CMK (cell line): Measurements from ENCODE around the gene FHL3.

Experiments
- DNase-seq: peaks from one replicate; pipeline ENCODE4 v3.0.0-alpha.2; 2010; ENCODE audit warnings: low read depth

FHL3 gene

DNA sequence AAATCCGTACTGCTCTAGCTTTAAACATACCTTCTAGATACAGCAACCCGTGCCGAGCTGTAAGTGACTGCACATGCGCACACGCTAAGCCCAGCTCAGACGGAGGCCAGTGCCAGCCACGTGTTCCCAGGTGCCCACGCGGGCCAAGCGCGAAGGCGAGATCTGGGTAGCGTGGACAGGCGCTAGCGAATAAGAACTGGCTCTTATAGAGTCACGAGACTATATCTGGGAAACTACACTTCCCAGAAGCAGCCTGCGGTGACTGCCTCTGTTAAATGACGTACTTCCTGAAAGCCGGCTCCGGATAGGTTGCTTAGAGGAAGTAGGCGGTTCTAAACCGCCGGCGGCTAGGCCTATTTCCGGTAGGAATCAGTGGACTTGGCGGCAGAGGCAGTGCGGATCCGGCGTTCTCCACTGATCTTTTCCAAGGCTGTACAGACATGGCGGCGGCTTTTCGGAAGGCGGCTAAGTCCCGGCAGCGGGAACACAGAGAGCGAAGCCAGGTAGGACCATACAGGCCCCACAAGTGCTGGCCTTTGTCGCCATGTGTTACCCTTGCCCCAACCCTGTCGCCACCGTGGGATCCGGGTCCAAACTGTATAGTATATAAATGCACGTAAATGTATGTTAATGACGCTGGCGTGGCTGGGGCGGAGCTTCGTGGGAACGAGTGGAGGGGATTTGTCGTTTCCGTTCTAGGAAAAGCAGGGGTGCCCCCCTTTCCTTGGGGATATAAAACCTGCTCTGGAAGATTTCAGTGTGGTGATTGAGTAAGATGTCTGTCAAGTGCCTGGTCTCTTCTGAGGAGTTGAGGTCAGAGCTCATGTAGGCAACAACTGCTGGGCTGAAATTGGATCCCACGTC is 7.3 kb upstream of the FHL3 start, which contains the start of gene UTP11:
Gene UTP11 (plus strand): TSS at position 372 of the 864 bp plus-strand sequence. CDS start 69 bp downstream, at position 441.
- DNase-seq = peak; percentile 98

DNA sequence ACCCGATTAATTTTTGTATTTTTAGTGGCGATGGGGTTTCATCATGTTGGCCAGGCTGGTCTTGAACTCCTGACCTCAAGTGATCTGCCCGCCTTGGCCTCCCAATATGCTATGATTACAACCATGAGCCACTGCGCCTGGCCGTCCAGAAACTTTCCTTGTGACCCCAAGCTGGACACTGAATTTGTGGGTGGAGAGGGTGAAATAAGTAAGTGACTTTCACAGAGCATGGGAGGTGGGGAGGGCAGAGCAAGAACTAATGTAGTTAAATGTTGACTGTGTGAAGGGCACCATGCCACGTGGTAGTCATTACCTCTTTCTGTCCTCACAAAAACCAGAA is 4.5 kb upstream of the FHL3 start:
- DNase-seq = no peak

GRCh38 chr1:38009088-38009840 is 4.0 kb upstream of the FHL3 start:
- peak; percentile 76 for DNase-seq

- DNase-seq = no peak
These were observed 904 bp upstream of the FHL3 start for GRCh38 chr1:38006008-38006828.

- DNase-seq = no peak
These were observed 818 bp downstream of the FHL3 start for GRCh38 chr1:38004284-38005108.

- no peak for DNase-seq
These were observed 1.8 kb downstream of the FHL3 start for GRCh38 chr1:38003261-38004250.

DNA sequence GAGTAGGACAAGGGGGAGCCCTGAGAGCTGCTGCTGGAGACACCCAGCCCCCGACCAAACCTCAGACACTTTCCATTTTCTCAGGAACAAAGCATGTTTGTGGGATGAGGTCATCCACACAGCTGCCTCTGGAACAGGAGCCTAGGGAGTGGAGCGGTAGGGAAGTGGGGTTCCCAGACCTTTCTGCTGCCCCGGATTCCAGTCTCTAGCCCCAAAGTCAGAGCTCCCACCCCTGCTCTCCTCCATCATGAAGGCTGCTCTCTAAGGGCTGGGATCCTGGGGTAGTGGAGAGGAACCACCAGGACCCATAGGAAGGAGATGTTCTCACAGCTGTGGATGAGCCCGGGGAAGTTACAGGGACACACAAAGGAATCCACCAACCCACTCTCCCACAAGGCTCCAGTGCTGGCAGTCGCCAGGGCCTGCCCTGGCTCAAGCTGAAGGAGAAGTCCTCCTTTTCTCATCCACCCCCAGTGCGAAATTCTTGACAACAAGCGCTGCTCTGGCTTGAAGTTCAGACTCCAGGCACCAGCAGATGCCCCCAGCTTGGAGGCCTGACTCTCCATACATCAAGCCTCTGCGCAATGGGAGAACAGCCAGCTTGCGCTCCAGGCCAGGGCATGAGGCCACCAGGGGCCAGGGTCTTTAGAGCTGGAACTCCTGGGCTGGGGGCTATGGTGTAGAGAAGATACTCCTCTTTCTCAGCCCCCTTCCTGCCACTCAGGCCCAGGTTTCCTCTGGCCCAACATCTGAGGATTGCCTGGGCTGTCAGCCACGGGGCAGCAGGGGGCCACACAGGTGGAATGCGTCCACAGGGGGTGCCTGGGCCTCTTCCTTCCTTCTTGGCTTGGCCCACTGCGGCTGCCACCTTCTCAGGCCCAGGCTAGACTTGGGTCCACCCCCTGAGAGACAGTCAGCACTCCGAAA is 4.5 kb downstream of the FHL3 start:
- DNase-seq = peak; percentile 63

GRCh38 chr1:38000233-38000528 is 5.1 kb downstream of the FHL3 start:
- DNase-seq = no peak

DNA sequence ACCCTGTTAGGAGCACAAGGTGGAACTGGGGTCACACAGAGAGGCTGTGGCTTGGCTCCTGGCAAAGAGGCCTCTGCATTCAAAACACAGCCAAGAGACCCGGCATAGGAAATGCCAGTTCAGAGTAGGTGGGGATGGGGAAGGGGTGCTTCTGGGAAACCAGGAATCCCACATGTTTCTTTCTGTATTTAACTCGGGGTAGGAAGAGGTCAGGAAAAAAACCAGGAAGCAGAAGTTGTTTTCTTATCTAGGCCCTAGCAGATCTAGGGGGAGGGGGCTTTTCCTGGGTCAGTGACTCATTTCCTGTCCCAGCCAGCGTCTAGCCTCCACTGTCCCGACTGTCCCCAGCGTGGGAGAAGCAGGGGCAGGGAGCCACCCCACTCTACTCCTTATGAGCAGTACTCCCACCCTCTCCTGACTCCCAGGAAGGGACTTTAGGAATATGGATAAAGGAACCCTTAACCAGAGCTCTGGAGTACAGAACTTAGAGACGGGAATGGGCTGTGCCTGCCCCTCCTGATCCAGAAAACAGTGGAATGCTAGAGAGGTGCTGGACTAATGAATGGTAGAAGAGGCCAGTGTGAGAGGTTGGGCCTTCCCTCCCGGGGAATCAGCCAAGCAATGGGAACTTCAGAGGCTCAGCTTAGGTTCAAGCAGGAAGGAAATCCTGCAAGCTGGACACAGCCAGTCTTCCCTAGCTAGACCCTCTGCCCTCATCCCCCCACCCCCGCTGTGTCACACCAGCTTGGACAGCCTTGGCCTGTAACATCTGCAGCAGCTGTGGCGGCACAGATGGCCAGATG is 5.7 kb downstream of the FHL3 start:
- DNase-seq = peak; percentile 84

DNA sequence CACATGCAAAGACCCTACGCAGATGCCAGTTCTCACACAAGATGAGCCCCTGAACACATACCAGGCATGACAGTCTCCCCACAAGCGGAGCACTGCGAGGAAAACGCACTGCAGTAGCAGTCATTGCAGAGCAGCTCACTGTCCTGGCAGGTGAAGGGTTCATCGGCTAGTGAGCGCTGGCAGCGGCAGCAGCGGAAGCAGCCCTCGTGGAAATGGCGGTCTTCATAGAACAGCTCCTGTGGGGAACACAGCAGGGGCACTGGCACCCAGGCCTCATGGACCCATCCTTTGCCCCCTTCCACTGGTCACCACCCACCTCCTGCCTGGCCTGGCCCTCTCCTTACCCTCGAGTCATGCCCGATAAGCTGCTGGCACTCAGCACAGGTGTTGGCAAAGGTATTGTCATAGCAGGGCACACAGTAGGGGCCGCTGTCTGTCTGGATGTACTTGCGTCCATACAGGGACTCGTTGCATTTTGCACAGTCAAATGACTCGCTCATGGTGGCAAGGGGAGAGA is 6.3 kb downstream of the FHL3 start:
- no peak for DNase-seq

DNA sequence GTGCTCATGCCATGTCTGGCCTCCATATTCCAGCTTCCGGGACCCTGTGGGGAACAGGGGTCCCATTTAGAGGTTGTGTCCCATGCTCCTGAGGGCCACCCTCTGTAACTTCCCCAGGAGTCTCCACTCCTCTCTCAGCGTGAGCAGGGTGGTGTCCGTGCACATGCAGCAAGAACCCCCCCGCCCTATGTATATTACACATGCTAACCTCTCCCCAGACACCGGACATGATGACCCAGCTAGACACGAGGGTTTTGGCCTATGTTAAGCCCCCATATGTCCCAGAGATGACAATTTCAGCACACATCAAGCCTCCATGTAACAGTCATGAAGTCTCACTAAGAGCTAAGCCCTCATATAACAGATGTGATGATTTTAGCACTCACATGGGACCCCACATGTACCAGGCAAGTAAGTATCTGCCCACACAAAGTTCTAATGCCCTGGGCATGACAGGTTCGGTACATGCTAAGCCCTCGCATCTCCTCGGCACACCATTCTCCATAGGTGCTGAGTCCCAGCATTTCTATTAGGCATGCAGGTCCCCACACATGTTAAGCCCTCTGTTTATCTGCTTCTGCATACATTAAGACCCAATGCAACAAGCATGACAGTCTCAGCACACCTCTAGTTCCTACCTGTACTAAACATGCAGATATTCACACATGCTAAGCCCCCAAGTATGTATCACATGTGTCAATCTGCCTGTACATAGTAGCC is 7.1 kb downstream of the FHL3 start:
- DNase-seq = no peak

GRCh38 chr1:37997256-37998088 is 7.8 kb downstream of the FHL3 start:
- DNase-seq = no peak

- no peak for DNase-seq
These were observed 9.5 kb downstream of the FHL3 start for GRCh38 chr1:37995751-37996345.

DNA sequence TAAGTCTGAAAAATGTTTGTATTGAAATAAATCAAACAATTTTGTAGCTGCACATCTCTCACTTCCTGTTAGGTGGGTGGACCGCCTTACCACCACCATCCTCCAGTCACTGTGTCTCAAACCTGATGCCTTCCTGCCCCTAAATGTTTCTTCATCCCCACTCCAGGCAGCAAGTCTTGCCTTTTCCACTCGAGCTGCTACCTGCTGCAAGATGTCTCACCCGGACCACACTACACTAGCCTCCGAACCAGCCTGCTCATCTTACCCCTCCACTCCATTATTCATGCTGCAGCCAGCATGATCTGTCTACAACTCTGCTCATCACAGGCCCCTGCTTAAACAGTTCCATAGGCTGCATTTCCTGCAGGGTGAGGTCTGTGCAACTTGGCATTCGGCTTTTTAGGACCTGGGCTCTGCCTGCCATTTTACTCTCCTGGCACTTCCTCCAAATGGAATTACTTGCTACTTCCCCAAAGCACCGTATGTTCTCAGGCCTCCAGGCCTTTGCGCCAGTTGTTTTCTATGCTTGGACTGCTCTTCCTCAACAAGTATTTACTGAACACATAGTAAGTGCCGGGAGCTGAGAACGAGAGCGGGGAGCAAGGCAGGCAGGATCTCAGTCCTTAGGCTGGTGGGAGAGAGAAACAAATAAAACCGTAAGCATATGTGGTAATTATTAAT is 10.3 kb downstream of the FHL3 start:
- DNase-seq = no peak

GRCh38 chr1:37989361-37989930 is 15.9 kb downstream of the FHL3 start:
- DNase-seq = no peak
